A673 (cell line): ENCODE measurements around the gene SLC4A9.

Experiments used
- CTCF ChIP-seq: fragments of 300-800, 200-600 bp; sonication (generic); conservative IDR thresholded peaks from 2 replicates; pipeline ENCODE4 v1.5.1; 2017; ENCODE audit warnings: low read depth, mild to moderate bottlenecking, antibody characterized with exemption, low read length, moderate library complexity, mixed read lengths
- EZH2 ChIP-seq: fragments of 200-600 bp; sonication (generic); IDR thresholded peaks from 2 replicates; pipeline ENCODE4 v1.6.1; 2017; ENCODE audit warnings: borderline replicate concordance, low read depth, mild to moderate bottlenecking, mixed read lengths, antibody characterized with exemption, low read length; ENCODE audit not compliant: poor library complexity, severe bottlenecking

GRCh38 chr5:140388052-140388451 is 28.1 kb downstream of the SLC4A9 start:
- TF ChIP-seq CTCF (no peak), EZH2 (no peak)
